GM10266 (cell line): ENCODE measurements around the gene ASB8.

ENCODE experiments used
- DNase-seq: peaks from one replicate; pipeline ENCODE4 v3.0.0; 2012; ENCODE audit errors: extremely low spot score
- CTCF ChIP-seq: IDR thresholded peaks from 2 replicates; pipeline ENCODE4 v1.5.1; 2012; ENCODE audit warnings: mild to moderate bottlenecking, low read depth; ENCODE audit not compliant: control insufficient read depth, insufficient read depth; ENCODE audit errors: missing control alignments

The ASB8 gene

DNA sequence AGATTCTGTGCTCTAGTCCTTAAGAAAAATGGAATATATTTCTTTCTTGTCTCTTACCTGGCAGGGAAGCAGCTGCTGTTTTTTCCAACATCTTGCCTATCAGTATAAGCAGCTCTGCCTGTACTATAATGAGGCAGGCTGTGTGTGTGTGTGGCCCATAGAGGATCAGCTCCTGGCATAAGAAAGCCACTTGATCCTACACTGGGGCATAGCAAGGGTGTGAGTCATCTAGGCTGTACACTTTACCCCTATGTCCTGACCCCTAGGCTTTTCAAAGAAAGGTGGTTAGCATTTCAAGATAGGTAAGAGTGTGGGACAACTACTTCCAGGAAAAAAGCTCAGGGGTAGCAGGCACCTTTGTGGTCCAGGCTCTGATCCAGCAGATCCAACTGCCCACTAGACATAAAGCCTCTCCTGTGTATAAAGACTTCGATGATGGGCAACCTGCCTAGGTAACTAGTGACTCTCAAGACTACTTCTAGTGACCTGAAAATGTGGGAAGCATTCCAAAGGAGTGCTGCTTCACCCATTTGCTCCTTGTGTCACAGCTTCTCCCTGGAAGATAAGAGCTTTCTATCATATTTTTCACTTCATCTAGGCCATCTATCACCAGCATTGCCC lies 46.5 kb downstream of the ASB8 start:
- no peak for DNase-seq
- no peak for TF ChIP-seq CTCF

DNA sequence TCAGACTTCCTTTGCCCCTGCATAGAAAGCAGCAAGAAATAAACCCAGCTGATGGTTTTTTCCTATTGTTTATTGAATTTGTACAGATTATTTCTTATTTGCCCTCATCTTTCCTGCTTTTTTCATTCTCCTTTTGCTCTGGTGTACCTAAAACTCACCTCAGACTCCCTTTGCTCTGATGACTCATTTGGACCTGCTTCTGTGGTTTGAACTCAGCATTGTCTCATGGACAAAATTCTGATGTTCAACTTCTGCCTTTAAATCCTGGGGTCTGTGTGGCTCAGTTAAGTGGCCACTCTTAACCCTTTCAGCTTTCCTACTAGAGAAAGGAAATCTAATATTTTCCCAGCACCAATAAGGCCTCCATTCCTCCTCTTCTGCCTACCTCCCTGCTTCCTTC lies 47.9 kb downstream of the ASB8 start:
- DNase-seq = no peak
- TF ChIP-seq CTCF = no peak

GRCh38 chr12:48106681-48107613 lies 50.4 kb downstream of the ASB8 start:
- no peak for DNase-seq
- no peak for TF ChIP-seq CTCF

DNA sequence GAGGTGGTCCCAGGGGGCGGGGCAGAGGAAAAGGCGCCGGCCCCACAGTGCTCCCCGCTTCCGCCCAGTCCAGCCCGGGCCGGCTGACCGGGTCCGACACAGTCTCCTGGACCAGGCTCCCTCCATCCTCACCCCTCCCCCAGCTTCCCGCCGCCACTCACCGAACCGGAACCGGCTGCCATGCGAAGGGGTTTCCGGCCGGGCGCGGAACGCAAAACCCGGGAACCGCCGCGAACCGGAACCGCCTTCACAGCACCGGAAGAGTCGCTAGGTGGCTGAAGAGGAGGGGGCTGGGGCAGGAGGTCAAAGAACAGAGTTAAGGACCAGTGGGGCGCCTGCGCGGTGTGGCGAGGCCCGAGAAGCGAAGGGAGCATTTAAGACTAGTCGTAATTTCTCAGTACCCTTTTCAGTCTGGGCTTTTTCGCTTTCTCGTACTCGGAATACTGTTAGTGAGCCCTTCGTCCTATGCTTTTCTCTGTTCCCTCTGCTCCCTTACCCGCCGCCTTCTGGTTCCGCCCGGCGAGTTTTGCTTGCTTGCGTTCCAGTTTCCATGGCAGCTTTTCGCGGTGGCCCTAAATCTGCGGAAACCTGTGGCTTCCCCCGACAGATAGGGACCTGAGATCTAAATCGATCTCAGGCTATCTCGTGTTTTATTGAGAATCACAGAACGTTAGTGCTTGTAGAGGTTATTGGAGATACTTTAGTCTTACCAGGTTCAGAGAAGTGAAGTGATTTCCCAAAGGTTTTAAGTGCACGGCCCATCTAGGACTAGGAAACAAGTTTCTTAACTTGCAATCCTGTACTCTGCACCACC lies 51.2 kb downstream of the ASB8 start, which contains the start of gene SENP1:
Gene SENP1 (minus strand): TSS at position 213 of the 814 bp plus-strand sequence. CDS start 4,607 bp downstream, outside the sequence.
- TF ChIP-seq CTCF = no peak
- peak; percentile 79 for DNase-seq

- TF ChIP-seq CTCF = no peak
- peak; percentile 30 for DNase-seq
These were observed 51.9 kb downstream of the ASB8 start for GRCh38 chr12:48105321-48105866.

- DNase-seq = no peak
- no peak for TF ChIP-seq CTCF
These were observed 52.8 kb downstream of the ASB8 start for GRCh38 chr12:48104531-48104930.
